K562 (cell line): ENCODE measurements around the gene ROM1. TPM values are rescaled to one million over a fixed set of nuclear protein-coding genes. Genes with fewer than 3 reads are reported as not detected.

Experiments used
- BCLAF1 ChIP-seq, 2 experiments: fragments of 450-650 bp in 1 of 2; IDR thresholded peaks; 2 replicates each; pipeline ENCODE4 v1.6.1; 2011 to 2017; ENCODE audit warnings: low read depth in 2 of 2, antibody characterized with exemption in 1 of 2, borderline replicate concordance in 1 of 2, low read length in 1 of 2, mild to moderate bottlenecking in 1 of 2, mixed read lengths in 1 of 2; ENCODE audit not compliant: control insufficient read depth in 1 of 2
- ESRRB ChIP-seq: fragments of 250-450 bp; sonication (Bioruptor Pico); IDR thresholded peaks from 2 replicates; pipeline ENCODE4 v1.5.0; 2020; ENCODE audit warnings: mild to moderate bottlenecking, moderate library complexity, borderline replicate concordance
- ETV6 ChIP-seq, 3 experiments: fragments of 150-350 bp in 1 of 3; sonication (generic) in 1 of 3; formaldehyde crosslinking in 1 of 3; IDR thresholded peaks; 2 replicates each; pipeline versions ENCODE4 v1.6.1 to v1.8.0; 2014 to 2022; ENCODE audit warnings: borderline replicate concordance in 2 of 3, low read depth in 2 of 3, antibody characterized with exemption in 1 of 3, low read length in 1 of 3, mild to moderate bottlenecking in 1 of 3, missing genetic modification reagents in 1 of 3
- GABPB1 ChIP-seq: sonication (generic); formaldehyde crosslinking; IDR thresholded peaks from 2 replicates; pipeline ENCODE4 v1.8.0; 2022; ENCODE audit warnings: mild to moderate bottlenecking, missing genetic modification reagents
- GTF2E2 ChIP-seq: fragments of 200-800 bp; sonication (Bioruptor generic); IDR thresholded peaks from 2 replicates; pipeline ENCODE4 v1.6.1; 2016; ENCODE audit warnings: missing genetic modification characterization, missing compliant biosample characterization
- MTA3 ChIP-seq: fragments of 450-650 bp; formaldehyde crosslinking; IDR thresholded peaks from 2 replicates; pipeline ENCODE4 v1.6.1; 2017; ENCODE audit warnings: mild to moderate bottlenecking, borderline replicate concordance
- NCOA2 ChIP-seq, 2 experiments: fragments of 450-650 bp; IDR thresholded peaks; 2 replicates each; pipeline ENCODE4 v1.6.1; 2018; ENCODE audit warnings: mild to moderate bottlenecking in 2 of 2, moderate library complexity in 1 of 2; ENCODE audit not compliant: partially characterized antibody in 2 of 2
- NCOR1 ChIP-seq: fragments of 450-650 bp; IDR thresholded peaks from 2 replicates; pipeline ENCODE4 v1.6.1; 2016; ENCODE audit warnings: mild to moderate bottlenecking, moderate library complexity
- PRMT5 ChIP-seq: sonication (generic); formaldehyde crosslinking; IDR thresholded peaks from 2 replicates; pipeline ENCODE4 v1.5.0; 2020; ENCODE audit warnings: missing genetic modification reagents
- SRSF3 ChIP-seq: fragments of 200-400 bp; formaldehyde crosslinking; IDR thresholded peaks from 2 replicates; pipeline ENCODE4 v1.6.1; 2016; ENCODE audit warnings: mild to moderate bottlenecking, low read length, moderate library complexity; ENCODE audit not compliant: insufficient read depth
- TAF15 ChIP-seq: fragments of 200-400 bp; formaldehyde crosslinking; IDR thresholded peaks from 2 replicates; pipeline ENCODE4 v1.6.1; 2017; ENCODE audit warnings: mild to moderate bottlenecking, low read depth, low read length, moderate library complexity
- ZFX ChIP-seq: sonication (generic); formaldehyde crosslinking; IDR thresholded peaks from 2 replicates; pipeline ENCODE4 v1.8.0; 2022; ENCODE audit warnings: mild to moderate bottlenecking, missing genetic modification reagents, moderate library complexity
- ZNF518B ChIP-seq: fragments of 250-450 bp; sonication (Bioruptor Pico); IDR thresholded peaks from 2 replicates; pipeline ENCODE4 v1.5.0; 2021; ENCODE audit warnings: mild to moderate bottlenecking, moderate library complexity
- ZNF740 ChIP-seq, 3 experiments: fragments of 200-800 bp in 1 of 3; sonication (Bioruptor generic) in 1 of 3; sonication (generic) in 1 of 3; formaldehyde crosslinking in 1 of 3; IDR thresholded peaks; 2 replicates each; pipeline versions ENCODE4 v1.6.1 to v1.8.0; 2016 to 2022; ENCODE audit warnings: mild to moderate bottlenecking in 2 of 3, missing compliant biosample characterization in 2 of 3, missing genetic modification characterization in 2 of 3, missing genetic modification reagents in 1 of 3
- ZNF785 ChIP-seq: fragments of 250-450 bp; sonication (Bioruptor Pico); IDR thresholded peaks from 2 replicates; pipeline ENCODE4 v1.4.0; 2020; ENCODE audit warnings: mild to moderate bottlenecking
- polyA plus RNA-seq, 8 experiments: library from polyadenylated mRNA; depleted of rRNA in 4 of 8; stranded (reverse) in 5 of 8; unstranded in 3 of 8; fragments of >200 nt; fragmentation: Nextera tagmentation in 2 of 8; fragmentation: Illumina TruSeq in 1 of 8; extraction: Ambion mirVana in 2 of 8; extraction: Trizol in 1 of 8; gene quantifications; 2 replicates each; pipeline versions ENCODE4 v1.2.1 to v1.2.3, GENCODE V29; 2011 to 2014; ENCODE audit warnings: inconsistent platforms in 1 of 8, missing spikeins in 1 of 8
- total RNA-seq, 7 experiments: library from RNA; depleted of rRNA in 6 of 7; stranded (reverse); fragments of >200 nt in 6 of 7; fragmentation: Illumina TruSeq in 2 of 7; extraction: Trizol in 2 of 7; gene quantifications; 2 replicates each; pipeline versions ENCODE4 v1.2.1 to v1.2.3, GENCODE V29; 2011 to 2021; ENCODE audit warnings: low replicate concordance in 1 of 7
- TF ChIP-seq, protein P1 (sequence below): sonication (generic); formaldehyde crosslinking; IDR thresholded peaks from 2 replicates; pipeline ENCODE4 v1.8.0; 2022; ENCODE audit warnings: missing genetic modification reagents, mild to moderate bottlenecking, borderline replicate concordance

The ROM1 gene
- total and polyA plus RNA-seq, 9 of the 15 experiments (the other 6 are each of a cell fraction or from before 2014, with no cell fraction given): 0.75 to 4.0 (median 2.6) TPM

DNA sequence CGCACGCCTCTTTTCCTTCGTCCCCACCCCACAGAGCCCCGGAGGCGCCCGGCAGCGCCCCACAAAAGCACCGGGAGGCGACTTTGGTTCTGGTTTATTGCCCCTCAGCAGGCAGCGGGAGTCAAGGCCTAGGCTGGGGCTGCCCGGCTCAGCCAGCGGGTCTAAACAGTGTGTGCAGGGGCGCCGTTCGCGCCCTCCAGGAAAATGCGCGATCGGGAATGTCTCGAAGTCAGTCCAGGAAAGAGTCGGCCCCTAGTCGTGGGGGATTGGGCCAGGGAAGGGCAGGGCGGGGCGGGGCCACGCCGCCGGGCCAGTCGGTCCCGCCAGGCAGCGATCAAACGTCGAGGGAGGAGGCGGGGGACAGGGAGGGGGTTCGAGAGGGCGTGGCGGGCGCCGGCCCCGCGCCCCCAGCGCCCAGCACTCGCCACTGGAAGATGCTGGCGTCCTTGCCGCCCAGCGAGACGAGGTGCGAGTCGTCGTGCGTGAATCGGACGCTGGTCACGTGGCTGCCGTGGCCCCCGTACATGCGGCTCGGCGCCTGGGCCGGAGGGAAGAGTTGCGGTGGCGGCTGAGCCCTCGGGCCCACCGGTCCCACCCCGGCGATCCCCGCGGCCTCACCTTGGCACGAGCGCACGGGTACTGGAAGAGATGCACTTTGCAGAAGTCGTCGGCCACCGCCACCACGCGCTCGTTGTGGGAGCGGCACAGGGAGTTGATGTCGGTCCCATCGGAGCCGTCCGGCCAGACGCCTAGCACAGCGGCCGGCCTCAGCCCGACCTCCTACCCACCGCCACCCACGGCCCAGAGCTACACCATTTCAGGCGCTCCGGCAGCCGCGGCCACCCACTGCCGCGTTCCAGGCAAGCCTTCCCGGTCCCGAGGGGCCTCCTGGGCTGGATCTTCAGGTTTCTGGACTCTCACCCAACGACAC, 10.7 kb upstream of the ROM1 start (continued):
- TF ChIP-seq BCLAF1 (IDR thresholded peaks at IDR 0.05; ENCODE audit: borderline replicate concordance in 1 of 2, control insufficient read depth in 1 of 2, low read depth in 2 of 2, low read length in 1 of 2) (no peak), PRMT5 (CRISPR knock-in tag) (no peak), GTF2E2 (no peak), ZNF785 (CRISPR knock-in tag) (no peak), NCOA2 (IDR thresholded peaks at IDR 0.05; ENCODE audit: partially characterized antibody in 2 of 2) (no peak), ZNF518B (no peak), GABPB1 (CRISPR knock-in tag) (no peak), ETV6 (IDR thresholded peaks at IDR 0.05; ENCODE audit: borderline replicate concordance in 1 of 2, low read depth in 2 of 2, low read length in 1 of 2) (no peak), ETV6 (CRISPR knock-in tag; IDR thresholded peaks at IDR 0.05; ENCODE audit: borderline replicate concordance) (no peak), ZNF740 (CRISPR knock-in tag; IDR thresholded peaks at IDR 0.05) (peak; percentile 45; the same call in 1 of the 2 replicates), ZNF740 (tag; IDR thresholded peaks at IDR 0.05) (no peak), ESRRB (CRISPR knock-in tag) (no peak), NCOR1 (no peak), MTA3 (no peak), ZFX (CRISPR knock-in tag) (peak; percentile 67), TAF15 (0 out of 2 replicates have a peak, but pooled peaks have one; percentile 60), SRSF3 (no peak)
- TF ChIP-seq, protein P1, sequence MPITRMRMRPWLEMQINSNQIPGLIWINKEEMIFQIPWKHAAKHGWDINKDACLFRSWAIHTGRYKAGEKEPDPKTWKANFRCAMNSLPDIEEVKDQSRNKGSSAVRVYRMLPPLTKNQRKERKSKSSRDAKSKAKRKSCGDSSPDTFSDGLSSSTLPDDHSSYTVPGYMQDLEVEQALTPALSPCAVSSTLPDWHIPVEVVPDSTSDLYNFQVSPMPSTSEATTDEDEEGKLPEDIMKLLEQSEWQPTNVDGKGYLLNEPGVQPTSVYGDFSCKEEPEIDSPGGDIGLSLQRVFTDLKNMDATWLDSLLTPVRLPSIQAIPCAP: no peak
